Measurements from ENCODE around the gene SNX30.

GRCh38 chr9:112760821-112761220 lies 10.3 kb downstream of the SNX30 start:
- TF ChIP-seq CTCF (IDR thresholded peaks at IDR 0.05; ENCODE audit: low read depth, low read length): no peak
- no peak for TF ChIP-seq POLR2A (IDR thresholded peaks at IDR 0.05; ENCODE audit: extremely low read depth, insufficient read length)

Measured in NB4 (cell line).